HepG2 (cell line): ENCODE results near the gene GLS2. TPM values are rescaled to one million over a fixed set of nuclear protein-coding genes. Genes with fewer than 3 reads are reported as not detected.

Experiments
- AGO2 ChIP-seq: fragments of 200-400 bp; formaldehyde crosslinking; optimal IDR thresholded peaks from 2 replicates; pipeline ENCODE3; 2017; ENCODE audit warnings: mild to moderate bottlenecking, low read depth, low read length, moderate library complexity
- DZIP1 ChIP-seq: sonication (generic); formaldehyde crosslinking; IDR thresholded peaks from 2 replicates; pipeline ENCODE4 v1.5.0; 2020; ENCODE audit warnings: mild to moderate bottlenecking, missing genetic modification reagents
- EP300 ChIP-seq, 3 experiments: sonication (generic) in 1 of 3; formaldehyde crosslinking in 1 of 3; IDR thresholded peaks; 2 replicates each; pipeline versions ENCODE4 v1.5.1 to v1.6.1; 2011 to 2020; ENCODE audit warnings: low read depth in 2 of 3, low read length in 2 of 3, borderline replicate concordance in 1 of 3, improper control_type of control experiment in 1 of 3, mild to moderate bottlenecking in 1 of 3, missing genetic modification reagents in 1 of 3, moderate library complexity in 1 of 3
- KDM1A ChIP-seq: IDR thresholded peaks from 2 replicates; pipeline ENCODE4 v1.6.1; 2016; ENCODE audit warnings: missing compliant biosample characterization
- MTF2 ChIP-seq: sonication (generic); formaldehyde crosslinking; IDR thresholded peaks from 2 replicates; pipeline ENCODE4 v1.5.0; 2020; ENCODE audit warnings: missing genetic modification reagents, borderline replicate concordance
- PCBP2 ChIP-seq: fragments of 200-400 bp; formaldehyde crosslinking; optimal IDR thresholded peaks from 2 replicates; pipeline ENCODE3; 2018; ENCODE audit warnings: low read length, low read depth; ENCODE audit not compliant: poor library complexity, severe bottlenecking
- POLR2A ChIP-seq, 2 experiments: IDR thresholded peaks; 2 replicates each; pipeline ENCODE4 v1.6.1; 2011; ENCODE audit warnings: low read depth in 2 of 2, low read length in 2 of 2, mild to moderate bottlenecking in 1 of 2, moderate library complexity in 1 of 2; ENCODE audit not compliant: insufficient read depth in 1 of 2
- RBM22 ChIP-seq: fragments of 200-400 bp; formaldehyde crosslinking; optimal IDR thresholded peaks from 2 replicates; pipeline ENCODE3; 2017; ENCODE audit warnings: mild to moderate bottlenecking, low read length, moderate library complexity
- ZBTB46 ChIP-seq: sonication (generic); formaldehyde crosslinking; IDR thresholded peaks from 2 replicates; pipeline ENCODE4 v1.4.0; 2020; ENCODE audit warnings: mild to moderate bottlenecking, missing genetic modification reagents, borderline replicate concordance
- ZFP37 ChIP-seq: sonication (generic); formaldehyde crosslinking; IDR thresholded peaks from 2 replicates; pipeline ENCODE4 v1.4.0; 2020; ENCODE audit warnings: missing genetic modification reagents, borderline replicate concordance
- ZFP41 ChIP-seq: sonication (generic); formaldehyde crosslinking; IDR thresholded peaks from 2 replicates; pipeline ENCODE4 v1.4.0; 2020; ENCODE audit warnings: mild to moderate bottlenecking, missing genetic modification reagents, borderline replicate concordance
- ZNF274 ChIP-seq: sonication (generic); formaldehyde crosslinking; IDR thresholded peaks from 2 replicates; pipeline ENCODE4 v1.5.1; 2020; ENCODE audit warnings: mild to moderate bottlenecking, missing genetic modification reagents
- ZNF383 ChIP-seq: sonication (generic); formaldehyde crosslinking; IDR thresholded peaks from 2 replicates; pipeline ENCODE4 v1.4.0; 2020; ENCODE audit warnings: missing genetic modification reagents, mild to moderate bottlenecking, borderline replicate concordance
- ZNF746 ChIP-seq: sonication (generic); formaldehyde crosslinking; IDR thresholded peaks from 2 replicates; pipeline ENCODE4 v1.8.0; 2022; ENCODE audit warnings: mild to moderate bottlenecking, missing genetic modification reagents
- polyA plus RNA-seq, 8 experiments: library from polyadenylated mRNA; depleted of rRNA in 3 of 8; stranded (reverse) in 7 of 8; unstranded in 1 of 8; fragments of >200 nt; fragmentation: Illumina TruSeq in 4 of 8; extraction: Trizol in 4 of 8; gene quantifications; 2 replicates each; pipeline versions ENCODE4 v1.2.1 to v1.2.3, GENCODE V29; 2011 to 2016; ENCODE audit warnings: low read depth in 4 of 8, missing spikeins in 1 of 8, mixed read lengths in 1 of 8; ENCODE audit not compliant: insufficient read depth in 1 of 8
- total RNA-seq, 5 experiments: library from RNA; depleted of rRNA; stranded (reverse); fragments of >200 nt; fragmentation: Illumina TruSeq; extraction: Trizol; gene quantifications; 2 replicates each; pipeline ENCODE4 v1.2.3, GENCODE V29; 2016; ENCODE audit warnings: low read depth in 1 of 5
- TF ChIP-seq, protein P1 (sequence below): sonication (generic); formaldehyde crosslinking; IDR thresholded peaks from 2 replicates; pipeline ENCODE4 v1.4.0; 2020; ENCODE audit warnings: missing genetic modification reagents
- TF ChIP-seq, protein P2 (sequence below): sonication (generic); formaldehyde crosslinking; IDR thresholded peaks from 2 replicates; pipeline ENCODE4 v1.9.0; 2021; ENCODE audit warnings: mild to moderate bottlenecking, missing genetic modification reagents

The GLS2 gene
- total and polyA plus RNA-seq, 2 of the 13 experiments (the other 11 are each of a cell fraction or from before 2014, with no cell fraction given) = 8.6 to 12.2 TPM

- TF ChIP-seq DZIP1 (CRISPR knock-in tag) (no peak), EP300 (IDR thresholded peaks at IDR 0.05; ENCODE audit: low read depth in 2 of 2, low read length in 2 of 2) (no peak), EP300 (CRISPR knock-in tag; IDR thresholded peaks at IDR 0.05; ENCODE audit: borderline replicate concordance) (peak; percentile 62), AGO2 (peak; percentile 55), RBM22 (no peak), ZNF383 (no peak), KDM1A (no peak), ZNF274 (CRISPR knock-in tag) (peak; percentile 83), ZFP37 (CRISPR knock-in tag) (0 out of 2 replicates have a peak, but pooled peaks have one; percentile 45), PCBP2 (no peak), MTF2 (CRISPR knock-in tag) (peak; percentile 79; the same call in 1 of the 2 replicates), ZBTB46 (CRISPR knock-in tag) (no peak), ZNF746 (no peak), POLR2A (IDR thresholded peaks at IDR 0.05; ENCODE audit: insufficient read depth in 1 of 2, low read depth in 2 of 2, low read length in 2 of 2) (peak; percentile 61 to 82), ZFP41 (no peak)
- TF ChIP-seq, protein P1, sequence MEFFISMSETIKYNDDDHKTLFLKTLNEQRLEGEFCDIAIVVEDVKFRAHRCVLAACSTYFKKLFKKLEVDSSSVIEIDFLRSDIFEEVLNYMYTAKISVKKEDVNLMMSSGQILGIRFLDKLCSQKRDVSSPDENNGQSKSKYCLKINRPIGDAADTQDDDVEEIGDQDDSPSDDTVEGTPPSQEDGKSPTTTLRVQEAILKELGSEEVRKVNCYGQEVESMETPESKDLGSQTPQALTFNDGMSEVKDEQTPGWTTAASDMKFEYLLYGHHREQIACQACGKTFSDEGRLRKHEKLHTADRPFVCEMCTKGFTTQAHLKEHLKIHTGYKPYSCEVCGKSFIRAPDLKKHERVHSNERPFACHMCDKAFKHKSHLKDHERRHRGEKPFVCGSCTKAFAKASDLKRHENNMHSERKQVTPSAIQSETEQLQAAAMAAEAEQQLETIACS (CRISPR knock-in tag) = peak; percentile 78
- TF ChIP-seq, protein P2, sequence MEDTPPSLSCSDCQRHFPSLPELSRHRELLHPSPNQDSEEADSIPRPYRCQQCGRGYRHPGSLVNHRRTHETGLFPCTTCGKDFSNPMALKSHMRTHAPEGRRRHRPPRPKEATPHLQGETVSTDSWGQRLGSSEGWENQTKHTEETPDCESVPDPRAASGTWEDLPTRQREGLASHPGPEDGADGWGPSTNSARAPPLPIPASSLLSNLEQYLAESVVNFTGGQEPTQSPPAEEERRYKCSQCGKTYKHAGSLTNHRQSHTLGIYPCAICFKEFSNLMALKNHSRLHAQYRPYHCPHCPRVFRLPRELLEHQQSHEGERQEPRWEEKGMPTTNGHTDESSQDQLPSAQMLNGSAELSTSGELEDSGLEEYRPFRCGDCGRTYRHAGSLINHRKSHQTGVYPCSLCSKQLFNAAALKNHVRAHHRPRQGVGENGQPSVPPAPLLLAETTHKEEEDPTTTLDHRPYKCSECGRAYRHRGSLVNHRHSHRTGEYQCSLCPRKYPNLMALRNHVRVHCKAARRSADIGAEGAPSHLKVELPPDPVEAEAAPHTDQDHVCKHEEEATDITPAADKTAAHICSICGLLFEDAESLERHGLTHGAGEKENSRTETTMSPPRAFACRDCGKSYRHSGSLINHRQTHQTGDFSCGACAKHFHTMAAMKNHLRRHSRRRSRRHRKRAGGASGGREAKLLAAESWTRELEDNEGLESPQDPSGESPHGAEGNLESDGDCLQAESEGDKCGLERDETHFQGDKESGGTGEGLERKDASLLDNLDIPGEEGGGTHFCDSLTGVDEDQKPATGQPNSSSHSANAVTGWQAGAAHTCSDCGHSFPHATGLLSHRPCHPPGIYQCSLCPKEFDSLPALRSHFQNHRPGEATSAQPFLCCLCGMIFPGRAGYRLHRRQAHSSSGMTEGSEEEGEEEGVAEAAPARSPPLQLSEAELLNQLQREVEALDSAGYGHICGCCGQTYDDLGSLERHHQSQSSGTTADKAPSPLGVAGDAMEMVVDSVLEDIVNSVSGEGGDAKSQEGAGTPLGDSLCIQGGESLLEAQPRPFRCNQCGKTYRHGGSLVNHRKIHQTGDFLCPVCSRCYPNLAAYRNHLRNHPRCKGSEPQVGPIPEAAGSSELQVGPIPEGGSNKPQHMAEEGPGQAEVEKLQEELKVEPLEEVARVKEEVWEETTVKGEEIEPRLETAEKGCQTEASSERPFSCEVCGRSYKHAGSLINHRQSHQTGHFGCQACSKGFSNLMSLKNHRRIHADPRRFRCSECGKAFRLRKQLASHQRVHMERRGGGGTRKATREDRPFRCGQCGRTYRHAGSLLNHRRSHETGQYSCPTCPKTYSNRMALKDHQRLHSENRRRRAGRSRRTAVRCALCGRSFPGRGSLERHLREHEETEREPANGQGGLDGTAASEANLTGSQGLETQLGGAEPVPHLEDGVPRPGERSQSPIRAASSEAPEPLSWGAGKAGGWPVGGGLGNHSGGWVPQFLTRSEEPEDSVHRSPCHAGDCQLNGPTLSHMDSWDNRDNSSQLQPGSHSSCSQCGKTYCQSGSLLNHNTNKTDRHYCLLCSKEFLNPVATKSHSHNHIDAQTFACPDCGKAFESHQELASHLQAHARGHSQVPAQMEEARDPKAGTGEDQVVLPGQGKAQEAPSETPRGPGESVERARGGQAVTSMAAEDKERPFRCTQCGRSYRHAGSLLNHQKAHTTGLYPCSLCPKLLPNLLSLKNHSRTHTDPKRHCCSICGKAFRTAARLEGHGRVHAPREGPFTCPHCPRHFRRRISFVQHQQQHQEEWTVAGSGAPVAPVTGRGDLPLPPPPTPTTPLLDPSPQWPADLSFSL (CRISPR knock-in tag) = no peak
Measured at GRCh38 chr12:56448860-56449621, 38.9 kb downstream of the GLS2 start, which contains the start of gene TIMELESS (continued).
